WTC11 (cell line): ENCODE results near the gene ARHGAP15. TPM values are rescaled to one million over a fixed set of nuclear protein-coding genes. Genes with fewer than 3 reads are reported as not detected.

Source experiments
- ATAC-seq: fragments of 200-7000 bp; cut with Tn5 transposase; 2 replicates; pipeline ENCODE4 v1.10.0; 2021; ENCODE audit warnings: mild to moderate bottlenecking, moderate library complexity
- CTCF ChIA-PET: fragments of 300-600 bp; sonication (Branson Sonifier 250); formaldehyde crosslinking; loops from one replicate; lab custom pipeline; 2021; ENCODE audit warnings: antibody characterized with exemption; lab: Charles Lee
- POLR2A ChIA-PET: fragments of 350-600 bp; sonication (Branson Sonifier 250); formaldehyde crosslinking; loops from one replicate; lab custom pipeline; 2021; ENCODE audit warnings: antibody characterized with exemption; lab: Charles Lee
- DNase-seq: peaks from one replicate; pipeline ENCODE4 v3.0.0; 2021; ENCODE audit warnings: low spot score
- H3K27ac Mint-ChIP-seq: 2 replicates; pipeline ENCODE4 v1.8.0; 2021; ENCODE audit warnings: mixed read lengths
- H3K27me3 Mint-ChIP-seq: 2 replicates; pipeline ENCODE4 v1.8.0; 2021; ENCODE audit warnings: low read depth, mild to moderate bottlenecking, moderate library complexity, mixed read lengths
- H3K36me3 Mint-ChIP-seq: 2 replicates; pipeline ENCODE4 v1.8.0; 2021; ENCODE audit warnings: mixed read lengths
- H3K4me1 Mint-ChIP-seq: 2 replicates; pipeline ENCODE4 v1.8.0; 2022; ENCODE audit warnings: mixed read lengths
- H3K4me3 Mint-ChIP-seq: 2 replicates; pipeline ENCODE4 v1.8.0; 2021; ENCODE audit warnings: mild to moderate bottlenecking, moderate library complexity, mixed read lengths
- H3K9me3 Mint-ChIP-seq: 2 replicates; pipeline ENCODE4 v1.8.0; 2021; ENCODE audit warnings: mixed read lengths
- CREB1 ChIP-seq: sonication (generic); formaldehyde crosslinking; IDR thresholded peaks from 2 replicates; pipeline ENCODE4 v1.8.0; 2023; ENCODE audit warnings: mild to moderate bottlenecking, missing genetic modification reagents
- HMGA2 ChIP-seq: fragments of 250-450 bp; sonication (Bioruptor Pico); IDR thresholded peaks from 2 replicates; pipeline ENCODE4 v1.4.0; 2021; ENCODE audit warnings: mild to moderate bottlenecking, moderate library complexity
- JAZF1 ChIP-seq: fragments of 250-450 bp; sonication (Bioruptor Pico); IDR thresholded peaks from 2 replicates; pipeline ENCODE4 v1.9.0; 2021; ENCODE audit warnings: moderate library complexity, mild to moderate bottlenecking, inconsistent platforms
- NR3C1 ChIP-seq: sonication (generic); formaldehyde crosslinking; conservative IDR thresholded peaks from 2 replicates; pipeline ENCODE4 v1.8.1; 2023; ENCODE audit warnings: low read depth, mild to moderate bottlenecking, missing genetic modification reagents
- PRRX2 ChIP-seq: fragments of 250-450 bp; sonication (Bioruptor Pico); IDR thresholded peaks from 2 replicates; pipeline ENCODE4 v1.8.0; 2021; ENCODE audit warnings: mild to moderate bottlenecking
- SP1 ChIP-seq: sonication (generic); formaldehyde crosslinking; conservative IDR thresholded peaks from 2 replicates; pipeline ENCODE4 v1.8.1; 2022; ENCODE audit warnings: missing genetic modification reagents
- TEAD1 ChIP-seq: sonication (generic); formaldehyde crosslinking; IDR thresholded peaks from 2 replicates; pipeline ENCODE4 v1.8.0; 2022; ENCODE audit warnings: mild to moderate bottlenecking, missing genetic modification reagents
- TP53 ChIP-seq: sonication (generic); formaldehyde crosslinking; IDR thresholded peaks from 2 replicates; pipeline ENCODE4 v1.8.1; 2023; ENCODE audit warnings: mild to moderate bottlenecking, missing genetic modification reagents
- ZNF263 ChIP-seq: sonication (generic); formaldehyde crosslinking; IDR thresholded peaks from 2 replicates; pipeline ENCODE4 v1.8.1; 2022; ENCODE audit warnings: low read depth, mild to moderate bottlenecking, moderate library complexity, missing genetic modification reagents
- ZNF317 ChIP-seq: sonication (generic); formaldehyde crosslinking; IDR thresholded peaks from 2 replicates; pipeline ENCODE4 v1.8.1; 2023; ENCODE audit warnings: low read depth, mild to moderate bottlenecking, moderate library complexity, missing genetic modification reagents, borderline replicate concordance
- ZNF423 ChIP-seq: fragments of 250-450 bp; sonication (Bioruptor Pico); IDR thresholded peaks from 2 replicates; pipeline ENCODE4 v2.1.2; 2022; ENCODE audit warnings: mild to moderate bottlenecking, moderate library complexity
- total RNA-seq: library from RNA; stranded (reverse); gene quantifications from 3 replicates; pipeline ENCODE4 v1.2.3, GENCODE V29; 2021
- TF ChIP-seq, protein P1 (sequence below): sonication (generic); formaldehyde crosslinking; IDR thresholded peaks from 2 replicates; pipeline ENCODE4 v1.8.1; 2022; ENCODE audit warnings: missing genetic modification reagents, borderline replicate concordance
- TF ChIP-seq, protein P2 (sequence below): sonication (generic); formaldehyde crosslinking; IDR thresholded peaks from 2 replicates; pipeline ENCODE4 v1.8.0; 2022; ENCODE audit warnings: mild to moderate bottlenecking, missing genetic modification reagents
- TF ChIP-seq, protein P3 (sequence below): sonication (generic); formaldehyde crosslinking; IDR thresholded peaks from 2 replicates; pipeline ENCODE4 v1.8.1; 2023; ENCODE audit warnings: mild to moderate bottlenecking, missing genetic modification reagents, moderate library complexity
- TF ChIP-seq, protein P4 (sequence below): fragments of 250-450 bp; sonication (Bioruptor Pico); IDR thresholded peaks from 2 replicates; pipeline ENCODE4 v1.9.0; 2021; ENCODE audit warnings: mild to moderate bottlenecking
- TF ChIP-seq, protein P5 (sequence below): sonication (generic); formaldehyde crosslinking; IDR thresholded peaks from 2 replicates; pipeline ENCODE4 v1.8.1; 2023; ENCODE audit warnings: mild to moderate bottlenecking, missing genetic modification reagents
- TF ChIP-seq, protein P6 (sequence below): sonication (generic); formaldehyde crosslinking; IDR thresholded peaks from 2 replicates; pipeline ENCODE4 v1.8.0; 2023; ENCODE audit warnings: missing genetic modification reagents, mild to moderate bottlenecking, borderline replicate concordance
- TF ChIP-seq, protein P7 (sequence below): sonication (generic); formaldehyde crosslinking; IDR thresholded peaks from 2 replicates; pipeline ENCODE4 v1.8.1; 2022; ENCODE audit warnings: low read depth, mild to moderate bottlenecking, moderate library complexity, missing genetic modification reagents, borderline replicate concordance
- TF ChIP-seq, protein P8 (sequence below): fragments of 250-450 bp; sonication (Bioruptor Pico); IDR thresholded peaks from 2 replicates; pipeline ENCODE4 v1.8.0; 2021; ENCODE audit warnings: mild to moderate bottlenecking
- TF ChIP-seq, protein P9 (sequence below): sonication (generic); formaldehyde crosslinking; conservative IDR thresholded peaks from 2 replicates; pipeline ENCODE4 v1.8.1; 2022; ENCODE audit warnings: mild to moderate bottlenecking, missing genetic modification reagents

ARHGAP15 gene
- total RNA-seq, 1 experiment from 2014 or later = 0.28 TPM

DNA sequence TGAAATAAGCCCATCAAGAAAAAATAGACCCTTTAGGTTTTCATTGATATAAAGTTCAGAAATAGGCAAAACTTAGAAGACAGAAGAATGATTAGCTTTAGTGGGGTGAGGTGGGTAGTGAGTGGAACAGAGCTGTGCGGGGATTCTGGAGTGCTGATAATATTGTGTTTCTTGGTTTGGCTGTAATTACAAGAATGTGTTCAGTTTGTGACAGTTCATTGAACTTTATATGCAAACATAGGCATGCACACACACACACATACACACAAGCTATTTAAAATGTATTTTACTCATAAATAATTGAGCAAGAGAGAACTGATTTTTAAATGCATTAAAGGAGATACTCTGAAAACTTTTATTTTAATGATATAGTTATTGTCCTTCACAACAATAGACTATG, 17.1 kb downstream of the ARHGAP15 start (continued):
- TF ChIP-seq HMGA2 (CRISPR knock-in tag) = no peak
- no peak for TF ChIP-seq ZNF317
- no peak for TF ChIP-seq JAZF1 (CRISPR knock-in tag)

DNA sequence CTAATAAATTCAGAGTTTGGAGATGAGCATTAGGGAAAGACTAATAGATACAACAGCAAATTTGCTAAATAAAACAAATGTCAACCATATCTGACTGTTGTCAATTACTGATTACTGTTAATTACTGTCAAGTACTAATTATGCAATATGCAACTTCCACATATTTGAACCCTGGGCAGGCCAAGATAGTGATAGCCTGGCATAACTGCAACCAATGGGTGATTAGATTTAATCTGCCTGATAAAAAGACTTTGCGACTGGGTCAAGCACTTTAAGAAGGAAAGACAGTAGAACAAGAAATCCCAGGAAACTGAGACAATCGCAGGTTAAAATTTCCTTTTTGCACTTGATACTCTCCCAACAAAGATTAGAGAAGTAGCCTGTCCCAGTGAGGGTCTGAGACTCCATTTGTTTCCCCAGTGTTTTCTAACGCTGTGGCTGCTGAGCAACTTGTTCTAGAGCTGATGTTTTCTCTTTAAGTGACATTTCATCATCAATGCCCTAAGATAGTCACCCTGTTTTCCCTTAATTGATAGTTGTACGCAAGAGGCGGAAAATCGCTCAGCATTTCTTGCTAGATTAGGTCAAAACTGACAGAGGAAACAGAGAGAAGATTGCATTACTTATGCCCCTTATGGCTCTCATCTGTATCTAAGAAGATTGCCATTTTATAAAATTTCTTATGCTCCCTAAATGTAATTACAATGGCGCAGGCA, 17.8 kb downstream of the ARHGAP15 start:
- Mint-ChIP-seq H3K27me3 (no peaks in the 10 kb centered on the region), H3K4me3 (no peak overlapping the region), H3K9me3 (no peaks in the 10 kb centered on the region), H3K4me1 (peaks cover 6% of the 10 kb centered on the region), H3K27ac (no peak overlapping the region), H3K36me3 (no peaks in the 10 kb centered on the region)
- ATAC-seq = no peak
- ChIA-PET CTCF (no interaction called here), POLR2A (no interaction called here)
- no peak for DNase-seq
- TF ChIP-seq TP53 (CRISPR knock-in tag) (no peak), CREB1 (no peak), ZNF423 (no peak), TEAD1 (no peak), PRRX2 (no peak), NR3C1 (CRISPR knock-in tag) (no peak), SP1 (CRISPR knock-in tag) (no peak), ZNF263 (no peak), ZNF317 (no peak)
- TF ChIP-seq, protein P1, sequence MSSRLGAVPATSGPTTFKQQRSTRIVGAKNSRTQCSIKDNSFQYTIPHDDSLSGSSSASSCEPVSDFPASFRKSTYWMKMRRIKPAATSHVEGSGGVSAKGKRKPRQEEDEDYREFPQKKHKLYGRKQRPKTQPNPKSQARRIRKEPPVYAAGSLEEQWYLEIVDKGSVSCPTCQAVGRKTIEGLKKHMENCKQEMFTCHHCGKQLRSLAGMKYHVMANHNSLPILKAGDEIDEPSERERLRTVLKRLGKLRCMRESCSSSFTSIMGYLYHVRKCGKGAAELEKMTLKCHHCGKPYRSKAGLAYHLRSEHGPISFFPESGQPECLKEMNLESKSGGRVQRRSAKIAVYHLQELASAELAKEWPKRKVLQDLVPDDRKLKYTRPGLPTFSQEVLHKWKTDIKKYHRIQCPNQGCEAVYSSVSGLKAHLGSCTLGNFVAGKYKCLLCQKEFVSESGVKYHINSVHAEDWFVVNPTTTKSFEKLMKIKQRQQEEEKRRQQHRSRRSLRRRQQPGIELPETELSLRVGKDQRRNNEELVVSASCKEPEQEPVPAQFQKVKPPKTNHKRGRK = no peak
- TF ChIP-seq, protein P2, sequence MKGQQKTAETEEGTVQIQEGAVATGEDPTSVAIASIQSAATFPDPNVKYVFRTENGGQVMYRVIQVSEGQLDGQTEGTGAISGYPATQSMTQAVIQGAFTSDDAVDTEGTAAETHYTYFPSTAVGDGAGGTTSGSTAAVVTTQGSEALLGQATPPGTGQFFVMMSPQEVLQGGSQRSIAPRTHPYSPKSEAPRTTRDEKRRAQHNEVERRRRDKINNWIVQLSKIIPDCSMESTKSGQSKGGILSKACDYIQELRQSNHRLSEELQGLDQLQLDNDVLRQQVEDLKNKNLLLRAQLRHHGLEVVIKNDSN (CRISPR knock-in tag) = no peak
- TF ChIP-seq, protein P3, sequence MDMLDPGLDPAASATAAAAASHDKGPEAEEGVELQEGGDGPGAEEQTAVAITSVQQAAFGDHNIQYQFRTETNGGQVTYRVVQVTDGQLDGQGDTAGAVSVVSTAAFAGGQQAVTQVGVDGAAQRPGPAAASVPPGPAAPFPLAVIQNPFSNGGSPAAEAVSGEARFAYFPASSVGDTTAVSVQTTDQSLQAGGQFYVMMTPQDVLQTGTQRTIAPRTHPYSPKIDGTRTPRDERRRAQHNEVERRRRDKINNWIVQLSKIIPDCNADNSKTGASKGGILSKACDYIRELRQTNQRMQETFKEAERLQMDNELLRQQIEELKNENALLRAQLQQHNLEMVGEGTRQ (CRISPR knock-in tag) = no peak
- TF ChIP-seq, protein P4, sequence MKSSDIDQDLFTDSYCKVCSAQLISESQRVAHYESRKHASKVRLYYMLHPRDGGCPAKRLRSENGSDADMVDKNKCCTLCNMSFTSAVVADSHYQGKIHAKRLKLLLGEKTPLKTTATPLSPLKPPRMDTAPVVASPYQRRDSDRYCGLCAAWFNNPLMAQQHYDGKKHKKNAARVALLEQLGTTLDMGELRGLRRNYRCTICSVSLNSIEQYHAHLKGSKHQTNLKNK (CRISPR knock-in tag) = no peak
- TF ChIP-seq, protein P5, sequence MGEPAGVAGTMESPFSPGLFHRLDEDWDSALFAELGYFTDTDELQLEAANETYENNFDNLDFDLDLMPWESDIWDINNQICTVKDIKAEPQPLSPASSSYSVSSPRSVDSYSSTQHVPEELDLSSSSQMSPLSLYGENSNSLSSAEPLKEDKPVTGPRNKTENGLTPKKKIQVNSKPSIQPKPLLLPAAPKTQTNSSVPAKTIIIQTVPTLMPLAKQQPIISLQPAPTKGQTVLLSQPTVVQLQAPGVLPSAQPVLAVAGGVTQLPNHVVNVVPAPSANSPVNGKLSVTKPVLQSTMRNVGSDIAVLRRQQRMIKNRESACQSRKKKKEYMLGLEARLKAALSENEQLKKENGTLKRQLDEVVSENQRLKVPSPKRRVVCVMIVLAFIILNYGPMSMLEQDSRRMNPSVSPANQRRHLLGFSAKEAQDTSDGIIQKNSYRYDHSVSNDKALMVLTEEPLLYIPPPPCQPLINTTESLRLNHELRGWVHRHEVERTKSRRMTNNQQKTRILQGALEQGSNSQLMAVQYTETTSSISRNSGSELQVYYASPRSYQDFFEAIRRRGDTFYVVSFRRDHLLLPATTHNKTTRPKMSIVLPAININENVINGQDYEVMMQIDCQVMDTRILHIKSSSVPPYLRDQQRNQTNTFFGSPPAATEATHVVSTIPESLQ (CRISPR knock-in tag) = no peak
- TF ChIP-seq, protein P6, sequence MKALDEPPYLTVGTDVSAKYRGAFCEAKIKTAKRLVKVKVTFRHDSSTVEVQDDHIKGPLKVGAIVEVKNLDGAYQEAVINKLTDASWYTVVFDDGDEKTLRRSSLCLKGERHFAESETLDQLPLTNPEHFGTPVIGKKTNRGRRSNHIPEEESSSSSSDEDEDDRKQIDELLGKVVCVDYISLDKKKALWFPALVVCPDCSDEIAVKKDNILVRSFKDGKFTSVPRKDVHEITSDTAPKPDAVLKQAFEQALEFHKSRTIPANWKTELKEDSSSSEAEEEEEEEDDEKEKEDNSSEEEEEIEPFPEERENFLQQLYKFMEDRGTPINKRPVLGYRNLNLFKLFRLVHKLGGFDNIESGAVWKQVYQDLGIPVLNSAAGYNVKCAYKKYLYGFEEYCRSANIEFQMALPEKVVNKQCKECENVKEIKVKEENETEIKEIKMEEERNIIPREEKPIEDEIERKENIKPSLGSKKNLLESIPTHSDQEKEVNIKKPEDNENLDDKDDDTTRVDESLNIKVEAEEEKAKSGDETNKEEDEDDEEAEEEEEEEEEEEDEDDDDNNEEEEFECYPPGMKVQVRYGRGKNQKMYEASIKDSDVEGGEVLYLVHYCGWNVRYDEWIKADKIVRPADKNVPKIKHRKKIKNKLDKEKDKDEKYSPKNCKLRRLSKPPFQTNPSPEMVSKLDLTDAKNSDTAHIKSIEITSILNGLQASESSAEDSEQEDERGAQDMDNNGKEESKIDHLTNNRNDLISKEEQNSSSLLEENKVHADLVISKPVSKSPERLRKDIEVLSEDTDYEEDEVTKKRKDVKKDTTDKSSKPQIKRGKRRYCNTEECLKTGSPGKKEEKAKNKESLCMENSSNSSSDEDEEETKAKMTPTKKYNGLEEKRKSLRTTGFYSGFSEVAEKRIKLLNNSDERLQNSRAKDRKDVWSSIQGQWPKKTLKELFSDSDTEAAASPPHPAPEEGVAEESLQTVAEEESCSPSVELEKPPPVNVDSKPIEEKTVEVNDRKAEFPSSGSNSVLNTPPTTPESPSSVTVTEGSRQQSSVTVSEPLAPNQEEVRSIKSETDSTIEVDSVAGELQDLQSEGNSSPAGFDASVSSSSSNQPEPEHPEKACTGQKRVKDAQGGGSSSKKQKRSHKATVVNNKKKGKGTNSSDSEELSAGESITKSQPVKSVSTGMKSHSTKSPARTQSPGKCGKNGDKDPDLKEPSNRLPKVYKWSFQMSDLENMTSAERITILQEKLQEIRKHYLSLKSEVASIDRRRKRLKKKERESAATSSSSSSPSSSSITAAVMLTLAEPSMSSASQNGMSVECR = no peak
- TF ChIP-seq, protein P7, sequence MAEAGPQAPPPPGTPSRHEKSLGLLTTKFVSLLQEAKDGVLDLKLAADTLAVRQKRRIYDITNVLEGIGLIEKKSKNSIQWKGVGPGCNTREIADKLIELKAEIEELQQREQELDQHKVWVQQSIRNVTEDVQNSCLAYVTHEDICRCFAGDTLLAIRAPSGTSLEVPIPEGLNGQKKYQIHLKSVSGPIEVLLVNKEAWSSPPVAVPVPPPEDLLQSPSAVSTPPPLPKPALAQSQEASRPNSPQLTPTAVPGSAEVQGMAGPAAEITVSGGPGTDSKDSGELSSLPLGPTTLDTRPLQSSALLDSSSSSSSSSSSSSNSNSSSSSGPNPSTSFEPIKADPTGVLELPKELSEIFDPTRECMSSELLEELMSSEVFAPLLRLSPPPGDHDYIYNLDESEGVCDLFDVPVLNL (CRISPR knock-in tag) = no peak
- TF ChIP-seq, protein P8, sequence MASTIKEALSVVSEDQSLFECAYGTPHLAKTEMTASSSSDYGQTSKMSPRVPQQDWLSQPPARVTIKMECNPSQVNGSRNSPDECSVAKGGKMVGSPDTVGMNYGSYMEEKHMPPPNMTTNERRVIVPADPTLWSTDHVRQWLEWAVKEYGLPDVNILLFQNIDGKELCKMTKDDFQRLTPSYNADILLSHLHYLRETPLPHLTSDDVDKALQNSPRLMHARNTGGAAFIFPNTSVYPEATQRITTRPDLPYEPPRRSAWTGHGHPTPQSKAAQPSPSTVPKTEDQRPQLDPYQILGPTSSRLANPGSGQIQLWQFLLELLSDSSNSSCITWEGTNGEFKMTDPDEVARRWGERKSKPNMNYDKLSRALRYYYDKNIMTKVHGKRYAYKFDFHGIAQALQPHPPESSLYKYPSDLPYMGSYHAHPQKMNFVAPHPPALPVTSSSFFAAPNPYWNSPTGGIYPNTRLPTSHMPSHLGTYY (CRISPR knock-in tag) = no peak
- TF ChIP-seq, protein P9, sequence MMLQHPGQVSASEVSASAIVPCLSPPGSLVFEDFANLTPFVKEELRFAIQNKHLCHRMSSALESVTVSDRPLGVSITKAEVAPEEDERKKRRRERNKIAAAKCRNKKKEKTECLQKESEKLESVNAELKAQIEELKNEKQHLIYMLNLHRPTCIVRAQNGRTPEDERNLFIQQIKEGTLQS (CRISPR knock-in tag) = no peak
